ENCODE measurements around the gene FARP1.

Gene FARP1

DNA sequence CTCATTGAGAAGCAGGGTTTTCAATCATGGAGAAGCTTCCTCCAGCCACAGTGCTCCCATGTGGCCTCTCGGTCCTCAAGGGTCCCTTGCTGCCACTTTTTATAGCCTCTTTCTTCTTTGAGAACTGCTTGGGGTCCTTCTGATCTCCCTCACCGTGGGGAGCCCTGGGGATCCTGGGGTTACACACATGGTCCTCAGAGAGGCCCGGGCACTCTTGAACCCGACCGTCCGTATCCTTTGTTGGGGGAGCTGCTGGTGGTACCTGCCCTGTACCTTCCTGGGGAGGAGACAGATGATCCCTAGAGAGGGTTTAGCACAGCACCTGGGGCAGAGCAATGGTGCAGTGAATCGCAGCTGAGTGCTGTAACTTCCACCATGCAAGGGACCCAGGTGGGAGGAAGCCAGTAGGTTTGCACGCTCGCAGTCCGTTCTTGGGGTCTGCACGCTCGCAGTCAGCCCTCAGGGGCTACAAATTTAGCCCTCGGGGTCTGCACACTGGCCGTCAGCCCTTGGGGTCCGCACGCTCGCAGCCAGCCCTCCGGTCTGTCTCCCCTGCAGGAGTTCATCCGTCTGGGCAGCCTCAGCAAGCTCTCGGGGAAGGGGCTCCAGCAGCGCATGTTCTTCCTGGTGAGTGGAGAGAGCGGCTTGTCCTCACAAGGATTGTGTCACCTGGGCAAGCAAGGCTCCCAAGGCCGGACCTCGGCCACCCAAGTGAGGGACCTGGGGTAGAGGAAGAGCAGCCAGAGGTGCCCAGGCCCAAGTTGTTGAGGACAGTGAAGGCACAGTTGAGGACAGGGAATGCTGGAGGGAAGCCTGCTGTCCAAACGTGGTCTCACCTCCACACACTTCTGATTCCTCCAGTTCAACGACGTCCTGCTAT, 295.6 kb downstream of the FARP1 start:
- H3K27me3 ChIP-seq (ENCODE audit: control insufficient read depth, insufficient read depth, low read length), result no peaks in the 10 kb centered on the region
- H3K4me2 ChIP-seq (ENCODE audit: low read length), result no peak overlapping the region
- no peak overlapping the region for H3K4me3 ChIP-seq (ENCODE audit: low read depth, low read length)
- no peak overlapping the region for H2AFZ ChIP-seq
- no peaks in the 10 kb centered on the region for H3K9me3 ChIP-seq (ENCODE audit: control insufficient read depth, low read length)
- H3K79me2 ChIP-seq, result no peaks in the 10 kb centered on the region
- no peak for TF ChIP-seq CTCF (IDR thresholded peaks at IDR 0.05)
- no peak overlapping the region for H3K9ac ChIP-seq
- no peak overlapping the region for H3K27ac ChIP-seq
- no peaks in the 10 kb centered on the region for H3K4me1 ChIP-seq
- no peaks in the 10 kb centered on the region for H3K36me3 ChIP-seq (ENCODE audit: control insufficient read depth, insufficient read depth, low read length)

DNA sequence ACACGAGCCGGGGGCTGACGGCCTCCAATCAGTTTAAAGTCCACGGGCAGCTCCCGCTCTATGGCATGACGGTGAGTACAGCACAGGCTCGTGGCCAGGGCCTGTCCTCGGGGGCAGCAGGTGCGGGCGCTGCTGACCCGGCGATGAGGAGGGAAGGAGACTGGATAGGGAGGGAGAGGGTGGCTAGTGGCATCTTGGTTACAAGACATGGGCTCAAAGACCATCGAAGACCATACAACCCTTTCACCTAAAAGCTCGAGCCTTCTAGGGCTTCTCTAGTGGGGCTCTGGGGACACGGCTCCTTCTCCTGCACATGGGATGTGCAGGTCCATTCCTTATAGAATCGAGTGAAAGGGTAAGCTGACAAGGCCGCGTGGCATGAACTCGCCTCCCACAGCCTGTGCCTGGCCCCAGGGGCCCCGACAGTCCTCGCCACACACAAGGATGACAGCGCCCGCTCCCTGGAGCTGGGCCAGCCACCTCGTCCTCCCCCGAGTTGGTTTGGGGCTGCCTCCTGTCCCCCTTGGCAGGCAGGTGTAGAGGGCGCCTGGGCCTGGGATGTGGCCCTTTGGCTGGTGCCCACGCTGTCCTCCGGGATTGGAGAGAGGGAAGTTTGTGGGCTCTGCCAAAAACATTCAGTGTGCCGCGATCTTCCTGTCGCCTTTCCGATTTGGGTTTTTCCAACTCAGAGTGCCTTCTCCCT, 296.4 kb downstream of the FARP1 start:
- H3K4me3 ChIP-seq (ENCODE audit: low read depth, low read length), result no peak overlapping the region
- H3K4me2 ChIP-seq (ENCODE audit: low read length), result no peak overlapping the region
- no peak for TF ChIP-seq CTCF (IDR thresholded peaks at IDR 0.05)
- no peaks in the 10 kb centered on the region for H3K9me3 ChIP-seq (ENCODE audit: control insufficient read depth, low read length)
- no peak overlapping the region for H3K27ac ChIP-seq
- H3K9ac ChIP-seq, result no peak overlapping the region
- no peaks in the 10 kb centered on the region for H3K4me1 ChIP-seq
- no peak overlapping the region for H2AFZ ChIP-seq
- H3K36me3 ChIP-seq (ENCODE audit: control insufficient read depth, insufficient read depth, low read length), result no peaks in the 10 kb centered on the region
- H3K27me3 ChIP-seq (ENCODE audit: control insufficient read depth, insufficient read depth, low read length), result no peaks in the 10 kb centered on the region
- no peaks in the 10 kb centered on the region for H3K79me2 ChIP-seq

- no peak overlapping the region for H3K9ac ChIP-seq
- no peaks in the 10 kb centered on the region for H3K36me3 ChIP-seq (ENCODE audit: control insufficient read depth, insufficient read depth, low read length)
- no peak overlapping the region for H2AFZ ChIP-seq
- H3K4me2 ChIP-seq (ENCODE audit: low read length), result no peak overlapping the region
- H3K27ac ChIP-seq, result no peak overlapping the region
- H3K9me3 ChIP-seq (ENCODE audit: control insufficient read depth, low read length), result no peaks in the 10 kb centered on the region
- no peak overlapping the region for H3K4me3 ChIP-seq (ENCODE audit: low read depth, low read length)
- no peaks in the 10 kb centered on the region for H3K27me3 ChIP-seq (ENCODE audit: control insufficient read depth, insufficient read depth, low read length)
- TF ChIP-seq CTCF (IDR thresholded peaks at IDR 0.05), result no peak
- no peaks in the 10 kb centered on the region for H3K79me2 ChIP-seq
- H3K4me1 ChIP-seq, result no peaks in the 10 kb centered on the region
These were observed 297.0 kb downstream of the FARP1 start for GRCh38 chr13:98439896-98440295.

DNA sequence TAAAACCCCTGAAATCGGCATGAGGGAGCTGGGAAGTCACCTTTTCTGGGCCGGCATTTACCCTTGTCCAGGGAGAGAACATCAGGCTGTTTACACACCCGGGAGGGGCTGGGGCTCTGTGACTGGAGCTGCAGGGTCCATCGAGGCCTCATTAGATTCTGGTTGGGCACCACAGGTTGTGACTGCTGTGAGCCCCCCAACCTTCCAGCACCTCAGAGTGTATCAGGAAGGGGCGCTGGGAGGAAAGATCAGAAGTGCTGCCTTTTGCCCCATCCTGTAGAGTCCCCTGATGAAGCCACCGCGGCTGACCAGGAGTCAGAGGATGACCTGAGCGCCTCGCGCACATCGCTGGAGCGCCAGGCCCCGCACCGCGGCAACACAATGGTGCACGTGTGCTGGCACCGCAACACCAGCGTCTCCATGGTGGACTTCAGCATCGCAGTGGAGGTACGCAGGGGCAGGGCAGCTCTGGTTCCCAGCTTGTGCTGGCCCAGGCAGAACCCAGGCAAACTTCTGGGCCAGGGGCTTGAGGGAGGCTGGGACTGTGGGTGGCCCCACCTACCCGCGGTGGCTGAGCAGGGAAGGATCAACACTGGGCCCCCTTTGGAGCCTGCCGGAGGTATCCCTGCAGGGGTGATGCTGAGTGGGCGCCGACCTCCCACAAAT, 297.6 kb downstream of the FARP1 start:
- H2AFZ ChIP-seq, result no peak overlapping the region
- H3K4me3 ChIP-seq (ENCODE audit: low read depth, low read length), result no peak overlapping the region
- no peak for TF ChIP-seq CTCF (IDR thresholded peaks at IDR 0.05)

More for the DNA sequence above, 297.6 kb downstream of the FARP1 start:
- no peak overlapping the region for H3K27ac ChIP-seq
- no peaks in the 10 kb centered on the region for H3K27me3 ChIP-seq (ENCODE audit: control insufficient read depth, insufficient read depth, low read length)
- no peaks in the 10 kb centered on the region for H3K36me3 ChIP-seq (ENCODE audit: control insufficient read depth, insufficient read depth, low read length)
- no peak overlapping the region for H3K4me2 ChIP-seq (ENCODE audit: low read length)
- H3K9me3 ChIP-seq (ENCODE audit: control insufficient read depth, low read length), result no peaks in the 10 kb centered on the region
- no peaks in the 10 kb centered on the region for H3K4me1 ChIP-seq
- no peak overlapping the region for H3K9ac ChIP-seq
- H3K79me2 ChIP-seq, result no peaks in the 10 kb centered on the region

Measured in parathyroid adenoma (tissue), 2 donors.